ENCODE results near the gene ID1. TPM values are rescaled to one million over a fixed set of nuclear protein-coding genes. Genes with fewer than 3 reads are reported as not detected.

ID1 gene
- total RNA-seq, 1 experiment from 2014 or later, result 360 TPM

GRCh38 chr20:31638317-31638716 lies 33.2 kb downstream of the ID1 start:
- H3K9ac ChIP-seq (ENCODE audit: extremely low read depth, insufficient read length, low read length), result no peak overlapping the region
- no peak overlapping the region for H2BK5ac ChIP-seq (ENCODE audit: insufficient read length, low read length)
- H3K56ac ChIP-seq (ENCODE audit: insufficient read length, low read depth, low read length), result no peak overlapping the region
- H3K9me3 Mint-ChIP-seq, result no peaks in the 10 kb centered on the region
- H3K4me1 Mint-ChIP-seq, result peaks cover 3 to 9% of the 10 kb centered on the region in 2 experiments; a peak in 3 of 4 replicates
- H3K9me3 ChIP-seq (ENCODE audit: control insufficient read depth, low read depth, low read length), result no peaks in the 10 kb centered on the region
- H3K4ac ChIP-seq (ENCODE audit: low read depth, low read length), result no peak overlapping the region
- no peak overlapping the region for H4K5ac ChIP-seq (ENCODE audit: insufficient read length, low read depth, low read length)
- no peaks in the 10 kb centered on the region for H3K36me3 Mint-ChIP-seq (ENCODE audit: insufficient read depth in 1 of 3, low read depth in 3 of 3)
- no peak overlapping the region for H2AFZ ChIP-seq (ENCODE audit: low read length)
- no peak overlapping the region for H4K8ac ChIP-seq (replicated peaks; ENCODE audit: insufficient read length, low read depth, low read length)
- no peaks in the 10 kb centered on the region for H3K23me2 ChIP-seq (ENCODE audit: insufficient read length, low read depth, low read length, poor library complexity, severe bottlenecking)
- no peak overlapping the region for H2BK20ac ChIP-seq (ENCODE audit: low read depth, low read length, poor library complexity, severe bottlenecking)
- no peak overlapping the region for H3K14ac ChIP-seq (ENCODE audit: insufficient read depth, low read length)
- no peaks in the 10 kb centered on the region for H3K27me3 ChIP-seq (ENCODE audit: insufficient read depth, low read length)
- no peak overlapping the region for H3K27ac ChIP-seq (ENCODE audit: insufficient read length, low read depth, low read length)
- H4K91ac ChIP-seq (ENCODE audit: insufficient read length, low read depth, low read length), result no peak overlapping the region
- WGBS (ENCODE audit: extremely low coverage, insufficient read length, low lambda C conversion rate), result no CpG with 5 or more reads among the region's 4 CpGs
- TF ChIP-seq, protein P1, sequence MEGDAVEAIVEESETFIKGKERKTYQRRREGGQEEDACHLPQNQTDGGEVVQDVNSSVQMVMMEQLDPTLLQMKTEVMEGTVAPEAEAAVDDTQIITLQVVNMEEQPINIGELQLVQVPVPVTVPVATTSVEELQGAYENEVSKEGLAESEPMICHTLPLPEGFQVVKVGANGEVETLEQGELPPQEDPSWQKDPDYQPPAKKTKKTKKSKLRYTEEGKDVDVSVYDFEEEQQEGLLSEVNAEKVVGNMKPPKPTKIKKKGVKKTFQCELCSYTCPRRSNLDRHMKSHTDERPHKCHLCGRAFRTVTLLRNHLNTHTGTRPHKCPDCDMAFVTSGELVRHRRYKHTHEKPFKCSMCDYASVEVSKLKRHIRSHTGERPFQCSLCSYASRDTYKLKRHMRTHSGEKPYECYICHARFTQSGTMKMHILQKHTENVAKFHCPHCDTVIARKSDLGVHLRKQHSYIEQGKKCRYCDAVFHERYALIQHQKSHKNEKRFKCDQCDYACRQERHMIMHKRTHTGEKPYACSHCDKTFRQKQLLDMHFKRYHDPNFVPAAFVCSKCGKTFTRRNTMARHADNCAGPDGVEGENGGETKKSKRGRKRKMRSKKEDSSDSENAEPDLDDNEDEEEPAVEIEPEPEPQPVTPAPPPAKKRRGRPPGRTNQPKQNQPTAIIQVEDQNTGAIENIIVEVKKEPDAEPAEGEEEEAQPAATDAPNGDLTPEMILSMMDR (conservative IDR thresholded peaks at IDR 0.05), result no peak
- H2BK15ac ChIP-seq (ENCODE audit: low read depth, low read length), result no peak overlapping the region
- no peak overlapping the region for H3K23ac ChIP-seq (ENCODE audit: insufficient read length, low read depth, low read length)
- no peak overlapping the region for H2BK120ac ChIP-seq (ENCODE audit: low read depth, low read length, poor library complexity, severe bottlenecking)
- no peak overlapping the region for H2BK12ac ChIP-seq (ENCODE audit: insufficient read length, low read depth, low read length)
- no peak overlapping the region for H2AK5ac ChIP-seq (ENCODE audit: insufficient read length, low read length)
- no peaks in the 10 kb centered on the region for H3K79me1 ChIP-seq (ENCODE audit: insufficient read depth, low read depth, low read length, poor library complexity, severe bottlenecking)
- no peaks in the 10 kb centered on the region for H4K20me1 ChIP-seq (ENCODE audit: control insufficient read depth, insufficient read depth, insufficient read length)
- H3K27me3 Mint-ChIP-seq (ENCODE audit: low read depth), result peaks cover 8% of the 10 kb centered on the region
- no peak overlapping the region for H3K4me2 ChIP-seq (ENCODE audit: insufficient read depth, insufficient read length, low read length)
- no peak overlapping the region for H3K27ac Mint-ChIP-seq
- no peak overlapping the region for H3T11ph ChIP-seq (ENCODE audit: low read length)
- no peaks in the 10 kb centered on the region for H3K4me1 ChIP-seq (ENCODE audit: insufficient read depth, low read length)
- no peaks in the 10 kb centered on the region for H3K79me2 ChIP-seq (ENCODE audit: insufficient read depth, low read length)
- H3K4me3 Mint-ChIP-seq, result no peak overlapping the region
- DNase-seq, result no peak
- H3K18ac ChIP-seq (ENCODE audit: insufficient read length, low read depth, low read length), result no peak overlapping the region
